ENCODE data around the gene ATXN1L. TPM values are rescaled to one million over a fixed set of nuclear protein-coding genes. Genes with fewer than 3 reads are reported as not detected.
"Not testable (repeated sequence)": the region's sequence is repeated elsewhere in the genome, so short reads cannot be mapped to it uniquely, and the experiment has no call there.

Gene ATXN1L
- total and polyA plus RNA-seq, 9 donors, result 11.3 to 23.0 (median 18.2) TPM

- H3K27ac ChIP-seq (ENCODE audit: low read length), result no peak overlapping the region
- H3K4me3 ChIP-seq (ENCODE audit: low read length), result no peak overlapping the region
- DNase-seq, result no peak
- H3K27me3 ChIP-seq (ENCODE audit: control insufficient read depth, insufficient read depth, low read length), result no peaks in the 10 kb centered on the region
- no CpG with 5 or more reads among the region's 2 CpGs for WGBS (ENCODE audit: insufficient coverage)
- peaks cover 2% of the 10 kb centered on the region for H3K9me3 ChIP-seq (replicated peaks; ENCODE audit: control insufficient read depth, low read depth, low read length)
- H3K4me1 ChIP-seq (ENCODE audit: control insufficient read depth, insufficient read depth, low read length), result peaks cover 2% of the 10 kb centered on the region
- H3K36me3 ChIP-seq (ENCODE audit: control insufficient read depth, insufficient read depth, low read length), result no peaks in the 10 kb centered on the region
Observed at GRCh38 chr16:71903608-71904007, 57.8 kb downstream of the ATXN1L start.

- no peak overlapping the region for H3K4me3 ChIP-seq (ENCODE audit: low read length)
- peaks cover 2% of the 10 kb centered on the region for H3K9me3 ChIP-seq (replicated peaks; ENCODE audit: control insufficient read depth, low read depth, low read length)
- H3K27me3 ChIP-seq (ENCODE audit: control insufficient read depth, insufficient read depth, low read length), result no peaks in the 10 kb centered on the region
- no peak overlapping the region for H3K27ac ChIP-seq (ENCODE audit: low read length)
- DNase-seq, result no peak
- peaks cover 2% of the 10 kb centered on the region for H3K4me1 ChIP-seq (ENCODE audit: control insufficient read depth, insufficient read depth, low read length)
- peaks cover 3% of the 10 kb centered on the region for H3K36me3 ChIP-seq (ENCODE audit: control insufficient read depth, insufficient read depth, low read length)
- WGBS (ENCODE audit: insufficient coverage), result 94% methylated on average over 7 of the region's 9 CpGs
Observed at GRCh38 chr16:71904239-71904638, 58.5 kb downstream of the ATXN1L start.

- H3K27ac ChIP-seq (ENCODE audit: low read length); H3K36me3 ChIP-seq (ENCODE audit: control insufficient read depth, insufficient read depth, low read length); H3K9me3 ChIP-seq (replicated peaks; ENCODE audit: control insufficient read depth, low read depth, low read length); H3K27me3 ChIP-seq (ENCODE audit: control insufficient read depth, insufficient read depth, low read length); H3K4me3 ChIP-seq (ENCODE audit: low read length); H3K4me1 ChIP-seq (ENCODE audit: control insufficient read depth, insufficient read depth, low read length); DNase-seq: not testable (repeated sequence)
- no CpG with 5 or more reads among the region's 6 CpGs for WGBS (ENCODE audit: insufficient coverage)
Observed at GRCh38 chr16:71905765-71906164, 60.0 kb downstream of the ATXN1L start.

Other genes starting within 250 kb of the ATXN1L start
- not detected for gene MARVELD3, start 219.8 kb upstream of the ATXN1L start, total RNA-seq
- 1 to 10 TPM in 2 of 8 donors, under 1 TPM in 6; 0.14 to 4.0 (median 0.30) TPM for gene MARVELD3, start 219.8 kb upstream of the ATXN1L start, polyA plus RNA-seq (ENCODE audit: insufficient read depth in 1 of 8, insufficient read length in 8 of 8, low replicate concordance in 1 of 8)
- 5.5 TPM for gene PHLPP2, start 121.3 kb upstream of the ATXN1L start, total RNA-seq
- 1 to 10 TPM; 4.6 to 7.9 (median 5.6) TPM for gene PHLPP2, start 121.3 kb upstream of the ATXN1L start, polyA plus RNA-seq (ENCODE audit: insufficient read depth in 1 of 8, insufficient read length in 8 of 8, low replicate concordance in 1 of 8)
- gene AP1G1, start 37.1 kb upstream of the ATXN1L start, total RNA-seq, result 33.7 TPM
- gene AP1G1, start 37.1 kb upstream of the ATXN1L start, polyA plus RNA-seq (ENCODE audit: insufficient read depth in 1 of 8, insufficient read length in 8 of 8, low replicate concordance in 1 of 8), result 10 to 100 TPM; 34.7 to 42.7 (median 39.5) TPM
- gene ZNF821, start 38.2 kb downstream of the ATXN1L start, total RNA-seq, result 8.5 TPM
- 10 to 100 TPM in 3 of 8 donors, 1 to 10 TPM in 5; 7.3 to 11.4 (median 9.3) TPM for gene ZNF821, start 38.2 kb downstream of the ATXN1L start, polyA plus RNA-seq (ENCODE audit: insufficient read depth in 1 of 8, insufficient read length in 8 of 8, low replicate concordance in 1 of 8)
- gene IST1, start 49.6 kb downstream of the ATXN1L start, total RNA-seq, result 137 TPM
- gene IST1, start 49.6 kb downstream of the ATXN1L start, polyA plus RNA-seq (ENCODE audit: insufficient read depth in 1 of 8, insufficient read length in 8 of 8, low replicate concordance in 1 of 8), result 100 to 1,000 TPM; 131 to 168 (median 141) TPM
- 0.09 TPM for gene PKD1L3, start 154.4 kb downstream of the ATXN1L start, total RNA-seq
- under 1 TPM in 6 of 8 donors, not detected in 2; 0.02 to 0.21 (median 0.05) TPM for gene PKD1L3, start 154.4 kb downstream of the ATXN1L start, polyA plus RNA-seq (ENCODE audit: insufficient read depth in 1 of 8, insufficient read length in 8 of 8, low replicate concordance in 1 of 8)
- gene DHODH, start 162.8 kb downstream of the ATXN1L start, total RNA-seq, result 7.2 TPM
- gene DHODH, start 162.8 kb downstream of the ATXN1L start, polyA plus RNA-seq (ENCODE audit: insufficient read depth in 1 of 8, insufficient read length in 8 of 8, low replicate concordance in 1 of 8), result 10 to 100 TPM in 5 of 8 donors, 1 to 10 TPM in 3; 7.2 to 12.4 (median 10.5) TPM
- 0.13 TPM for gene HP, start 208.5 kb downstream of the ATXN1L start, total RNA-seq
- 1 to 10 TPM in 4 of 8 donors, under 1 TPM in 4; 0.48 to 1.5 (median 0.99) TPM for gene HP, start 208.5 kb downstream of the ATXN1L start, polyA plus RNA-seq (ENCODE audit: insufficient read depth in 1 of 8, insufficient read length in 8 of 8, low replicate concordance in 1 of 8)
- gene HPR, start 217.2 kb downstream of the ATXN1L start, total RNA-seq, result not detected
- under 1 TPM in 3 of 8 donors, not detected in 5; 0.25 to 0.34 (median 0.26) TPM for gene HPR, start 217.2 kb downstream of the ATXN1L start, polyA plus RNA-seq (ENCODE audit: insufficient read depth in 1 of 8, insufficient read length in 8 of 8, low replicate concordance in 1 of 8)
- 11.3 TPM for gene TXNL4B, start 247.6 kb downstream of the ATXN1L start, total RNA-seq
- gene TXNL4B, start 247.6 kb downstream of the ATXN1L start, polyA plus RNA-seq (ENCODE audit: insufficient read depth in 1 of 8, insufficient read length in 8 of 8, low replicate concordance in 1 of 8), result 10 to 100 TPM in 7 of 8 donors, 1 to 10 TPM in 1; 9.8 to 13.5 (median 11.2) TPM
- 47.3 TPM for gene DHX38, start 247.9 kb downstream of the ATXN1L start, total RNA-seq
- 10 to 100 TPM; 48.8 to 63.6 (median 56.4) TPM for gene DHX38, start 247.9 kb downstream of the ATXN1L start, polyA plus RNA-seq (ENCODE audit: insufficient read depth in 1 of 8, insufficient read length in 8 of 8, low replicate concordance in 1 of 8)